ENCODE results near the gene COX6A1. TPM values are rescaled to one million over a fixed set of nuclear protein-coding genes. Genes with fewer than 3 reads are reported as not detected.

The COX6A1 gene
- total RNA-seq, 1 experiment from 2014 or later, result 464 TPM

GRCh38 chr12:120470150-120470784, 32.4 kb downstream of the COX6A1 start:
- CTCF ChIA-PET, result interaction anchor here (0.6 kb wide), 1 partner anchor 168 kb away, joined by 3 read pairs; the partner anchor contains the start of gene SIRT4
- Histone ChIP-seq H3K36me3 (ENCODE audit: control insufficient read depth in 1 of 2, insufficient read depth in 2 of 2, low read length in 2 of 2) (peaks cover 12% of the 10 kb centered on the region in 2 experiments; a peak in 3 of 4 replicates), H3K9me2 (ENCODE audit: insufficient read depth) (no peaks in the 10 kb centered on the region), H3K79me2 (ENCODE audit: insufficient read depth, low read length) (peaks cover 62% of the 10 kb centered on the region), H3K9me3 (ENCODE audit: control insufficient read depth in 1 of 2, insufficient read depth in 1 of 2, low read depth in 1 of 2, low read length in 2 of 2) (no peaks in the 10 kb centered on the region), H3K9ac (ENCODE audit: low read length) (peak overlapping the region; percentile 95), H3K27me3 (ENCODE audit: insufficient read depth, low read length) (no peaks in the 10 kb centered on the region), H3K4me1 (ENCODE audit: control insufficient read depth in 1 of 2, insufficient read depth in 2 of 2, low read length in 2 of 2) (peaks cover 37 to 67% of the 10 kb centered on the region in 2 experiments), H2AFZ (ENCODE audit: low read depth, low read length, poor library complexity, severe bottlenecking) (no peak overlapping the region), H3K27ac (ENCODE audit: low read depth, low read length) (peak overlapping the region; percentile 97), H3K4me2 (ENCODE audit: low read length) (peak overlapping the region; percentile 91), H4K20me1 (ENCODE audit: insufficient read depth) (peaks cover 16% of the 10 kb centered on the region; the same call in 1 of the 2 replicates), H3K4me3 (replicated peaks in 1 of 2; ENCODE audit: low read depth in 1 of 2, low read length in 2 of 2) (peak overlapping the region; percentile 80 to 89)
- TF ChIP-seq MAX (IDR thresholded peaks at IDR 0.05), result no peak
- TF ChIP-seq ZFX (IDR thresholded peaks at IDR 0.05), result peak; percentile 62
- TF ChIP-seq EGR1 (IDR thresholded peaks at IDR 0.05; ENCODE audit: low read depth), result no peak
- no peak for TF ChIP-seq RAD21 (IDR thresholded peaks at IDR 0.05; ENCODE audit: low read depth)
- TF ChIP-seq ELF1 (IDR thresholded peaks at IDR 0.05; ENCODE audit: borderline replicate concordance, low read depth), result no peak
- no peak for TF ChIP-seq YY1 (IDR thresholded peaks at IDR 0.05; ENCODE audit: extremely low read depth, insufficient replicate concordance, low read depth, low read length)
- no peak for TF ChIP-seq CEBPB (IDR thresholded peaks at IDR 0.05; ENCODE audit: low read depth)
- TF ChIP-seq, protein P1, sequence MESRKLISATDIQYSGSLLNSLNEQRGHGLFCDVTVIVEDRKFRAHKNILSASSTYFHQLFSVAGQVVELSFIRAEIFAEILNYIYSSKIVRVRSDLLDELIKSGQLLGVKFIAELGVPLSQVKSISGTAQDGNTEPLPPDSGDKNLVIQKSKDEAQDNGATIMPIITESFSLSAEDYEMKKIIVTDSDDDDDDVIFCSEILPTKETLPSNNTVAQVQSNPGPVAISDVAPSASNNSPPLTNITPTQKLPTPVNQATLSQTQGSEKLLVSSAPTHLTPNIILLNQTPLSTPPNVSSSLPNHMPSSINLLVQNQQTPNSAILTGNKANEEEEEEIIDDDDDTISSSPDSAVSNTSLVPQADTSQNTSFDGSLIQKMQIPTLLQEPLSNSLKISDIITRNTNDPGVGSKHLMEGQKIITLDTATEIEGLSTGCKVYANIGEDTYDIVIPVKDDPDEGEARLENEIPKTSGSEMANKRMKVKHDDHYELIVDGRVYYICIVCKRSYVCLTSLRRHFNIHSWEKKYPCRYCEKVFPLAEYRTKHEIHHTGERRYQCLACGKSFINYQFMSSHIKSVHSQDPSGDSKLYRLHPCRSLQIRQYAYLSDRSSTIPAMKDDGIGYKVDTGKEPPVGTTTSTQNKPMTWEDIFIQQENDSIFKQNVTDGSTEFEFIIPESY (IDR thresholded peaks at IDR 0.05; ENCODE audit: extremely low read depth, insufficient replicate concordance, low read length), result no peak
- DNase-seq (ENCODE audit: low read depth, low spot score) (no peak), ATAC-seq (peak; percentile 34)
- BruUV-seq (replicated peaks), result TSS peak; percentile 71
- intact Hi-C loops (cut with micrococcal nuclease), result no loop called here
- POLR2A ChIA-PET, result interaction anchor here (0.7 to 2.5 kb wide), 4 partner anchors 13 to 269 kb away, joined by 3 to 5 read pairs (median 4); partner anchors contain the start of genes RNU4-2 and RPLP0
- RAD21 ChIA-PET (ENCODE audit: low non-redundant PET in 1 of 2, low total read pairs in 2 of 2, uncharacterized antibody in 2 of 2, unreplicated experiment in 2 of 2), result interaction anchor here in 1 of 2 experiments (0.5 kb wide), 1 partner anchor 68 kb away, joined by 3 read pairs; no protein-coding TSS in a partner anchor

Measured in HCT116 (cell line).